H9 (cell line): Measurements from ENCODE around the gene RASAL1. TPM values are rescaled to one million over a fixed set of nuclear protein-coding genes. Genes with fewer than 3 reads are reported as not detected.

Source experiments
- DNase-seq: peaks from one replicate; pipeline ENCODE4 v3.0.0-alpha.2; 2017
- H2AFZ ChIP-seq: one replicate; pipeline ENCODE4 v1.6.1; 2013; ENCODE audit warnings: mild to moderate bottlenecking, low read length, control low read depth, moderate library complexity
- H2AK5ac ChIP-seq: 2 replicates; pipeline ENCODE4 v1.6.1; 2013; ENCODE audit warnings: low read length, control low read depth, mixed read lengths; ENCODE audit not compliant: insufficient read length
- H2BK120ac ChIP-seq: one replicate; pipeline ENCODE4 v1.6.1; 2013; ENCODE audit warnings: low read depth, mild to moderate bottlenecking, low read length, control low read depth, inconsistent platforms; ENCODE audit not compliant: poor library complexity, severe bottlenecking
- H2BK12ac ChIP-seq: 2 replicates; pipeline ENCODE4 v1.6.1; 2013; ENCODE audit warnings: low read length, control low read depth, mixed read lengths, low read depth; ENCODE audit not compliant: insufficient read length
- H2BK15ac ChIP-seq: 2 replicates; pipeline ENCODE4 v1.6.1; 2013; ENCODE audit warnings: low read depth, low read length, control low read depth
- H2BK20ac ChIP-seq: one replicate; pipeline ENCODE4 v1.6.1; 2013; ENCODE audit warnings: low read depth, mild to moderate bottlenecking, low read length, control low read depth, inconsistent platforms; ENCODE audit not compliant: poor library complexity, severe bottlenecking
- H2BK5ac ChIP-seq: 2 replicates; pipeline ENCODE4 v1.6.1; 2013; ENCODE audit warnings: low read length, control low read depth, mixed read lengths; ENCODE audit not compliant: insufficient read length
- H3K14ac ChIP-seq: 2 replicates; pipeline ENCODE4 v1.6.1; 2013; ENCODE audit warnings: low read length, control low read depth; ENCODE audit not compliant: insufficient read depth
- H3K18ac ChIP-seq: 2 replicates; pipeline ENCODE4 v1.6.1; 2013; ENCODE audit warnings: low read depth, mild to moderate bottlenecking, mixed read lengths, low read length, control low read depth; ENCODE audit not compliant: insufficient read length
- H3K23ac ChIP-seq: 2 replicates; pipeline ENCODE4 v1.6.1; 2013; ENCODE audit warnings: low read length, control low read depth, mixed read lengths, low read depth; ENCODE audit not compliant: insufficient read length
- H3K23me2 ChIP-seq: 2 replicates; pipeline ENCODE4 v1.6.1; 2013; ENCODE audit warnings: low read depth, mild to moderate bottlenecking, mixed read lengths, low read length, control low read depth; ENCODE audit not compliant: insufficient read length, poor library complexity, severe bottlenecking
- H3K27ac ChIP-seq: 2 replicates; pipeline ENCODE4 v1.5.1; 2013; ENCODE audit warnings: low read length, control low read depth, mixed read lengths, low read depth; ENCODE audit not compliant: insufficient read length
- H3K27me3 ChIP-seq: 2 replicates; pipeline ENCODE4 v1.6.1; 2013; ENCODE audit warnings: low read length, control low read depth, inconsistent platforms; ENCODE audit not compliant: insufficient read depth
- H3K4ac ChIP-seq: 2 replicates; pipeline ENCODE4 v1.6.1; 2013; ENCODE audit warnings: low read depth, mild to moderate bottlenecking, control low read depth, inconsistent platforms, low read length, moderate library complexity
- H3K4me1 ChIP-seq: 2 replicates; pipeline ENCODE4 v1.6.1; 2013; ENCODE audit warnings: low read length, control low read depth, inconsistent platforms; ENCODE audit not compliant: insufficient read depth
- H3K4me2 ChIP-seq: 2 replicates; pipeline ENCODE4 v1.6.1; 2013; ENCODE audit warnings: low read length, control low read depth, mixed read lengths; ENCODE audit not compliant: insufficient read length, insufficient read depth
- H3K56ac ChIP-seq: 2 replicates; pipeline ENCODE4 v1.6.1; 2013; ENCODE audit warnings: low read depth, mild to moderate bottlenecking, mixed read lengths, low read length, control low read depth; ENCODE audit not compliant: insufficient read length
- H3K79me1 ChIP-seq: 2 replicates; pipeline ENCODE4 v1.6.1; 2013; ENCODE audit warnings: low read depth, mild to moderate bottlenecking, moderate library complexity, low read length, control low read depth, inconsistent platforms; ENCODE audit not compliant: insufficient read depth, poor library complexity, severe bottlenecking
- H3K79me2 ChIP-seq: 2 replicates; pipeline ENCODE4 v1.6.1; 2013; ENCODE audit warnings: low read length, control low read depth, inconsistent platforms; ENCODE audit not compliant: insufficient read depth
- H3K9ac ChIP-seq: 2 replicates; pipeline ENCODE4 v1.6.1; 2013; ENCODE audit warnings: low read length, control low read depth, mixed read lengths; ENCODE audit not compliant: insufficient read length; ENCODE audit errors: extremely low read depth
- H3K9me3 ChIP-seq: one replicate; pipeline ENCODE4 v1.6.1; 2013; ENCODE audit warnings: low read depth, low read length, inconsistent platforms; ENCODE audit not compliant: control insufficient read depth
- H3T11ph ChIP-seq: one replicate; pipeline ENCODE4 v1.6.1; 2013; ENCODE audit warnings: mild to moderate bottlenecking, low read length, control low read depth, inconsistent platforms
- H4K20me1 ChIP-seq: one replicate; pipeline ENCODE4 v1.6.1; 2013; ENCODE audit not compliant: control insufficient read depth, insufficient read length, insufficient read depth
- H4K5ac ChIP-seq: 2 replicates; pipeline ENCODE4 v1.6.1; 2013; ENCODE audit warnings: low read depth, mild to moderate bottlenecking, mixed read lengths, low read length, control low read depth; ENCODE audit not compliant: insufficient read length
- H4K8ac ChIP-seq: replicated peaks from 2 replicates; pipeline ENCODE4 v1.6.1; 2013; ENCODE audit warnings: low read length, control low read depth, mixed read lengths, low read depth; ENCODE audit not compliant: insufficient read length
- H4K91ac ChIP-seq: 2 replicates; pipeline ENCODE4 v1.6.1; 2013; ENCODE audit warnings: low read depth, mild to moderate bottlenecking, moderate library complexity, mixed read lengths, low read length, control low read depth; ENCODE audit not compliant: insufficient read length
- H3K27ac Mint-ChIP-seq, 3 experiments: 2 replicates in 2 of 3; 3 replicates in 1 of 3; pipeline ENCODE4 v1.8.0; 2020 to 2021; ENCODE audit warnings: mixed read lengths in 3 of 3, mild to moderate bottlenecking in 1 of 3, moderate library complexity in 1 of 3
- H3K27me3 Mint-ChIP-seq: 2 replicates; pipeline ENCODE4 v1.8.0; 2021; ENCODE audit warnings: low read depth, mild to moderate bottlenecking, moderate library complexity, mixed read lengths
- H3K36me3 Mint-ChIP-seq, 3 experiments: 2 replicates in 2 of 3; 3 replicates in 1 of 3; pipeline ENCODE4 v1.8.0; 2020 to 2021; ENCODE audit warnings: low read depth in 3 of 3, mixed read lengths in 3 of 3; ENCODE audit not compliant: insufficient read depth in 1 of 3
- H3K4me1 Mint-ChIP-seq, 2 experiments: 2 replicates each; pipeline ENCODE4 v1.8.0; 2020; ENCODE audit warnings: mixed read lengths in 2 of 2
- H3K4me3 Mint-ChIP-seq, 2 experiments: 2 replicates in 1 of 2; 3 replicates in 1 of 2; pipeline ENCODE4 v1.8.0; 2020 to 2021; ENCODE audit warnings: mild to moderate bottlenecking in 2 of 2, mixed read lengths in 2 of 2, moderate library complexity in 1 of 2
- H3K9me3 Mint-ChIP-seq, 2 experiments: 2 replicates in 1 of 2; 3 replicates in 1 of 2; pipeline ENCODE4 v1.8.0; 2020; ENCODE audit warnings: mild to moderate bottlenecking in 2 of 2, mixed read lengths in 2 of 2, moderate library complexity in 1 of 2
- CTCF ChIP-seq: fragments of 200-600 bp; sonication (generic); conservative IDR thresholded peaks from 3 replicates; pipeline ENCODE4 v1.8.0; 2021; ENCODE audit warnings: antibody characterized with exemption, mild to moderate bottlenecking
- WGBS: extraction: QIAGEN DNeasy Blood & Tissue Kit; methylation state at CpG from one replicate; pipeline ENCODE4 v1.1.7; 2013; ENCODE audit warnings: missing lambda C conversion rate, low lambda C conversion rate, mixed read lengths; ENCODE audit not compliant: insufficient read length; ENCODE audit errors: extremely low coverage; 5-methylcytosine and 5-hydroxymethylcytosine counted together
- total RNA-seq: library from RNA; stranded (reverse); gene quantifications from 2 replicates; pipeline ENCODE4 v1.2.1, GENCODE V29; 2021

Gene RASAL1
- total RNA-seq, 1 experiment from 2014 or later = 2.3 TPM

- no peaks in the 10 kb centered on the region for H3K23me2 ChIP-seq
- H3K4me1 Mint-ChIP-seq = peaks cover 2 to 11% of the 10 kb centered on the region in 2 experiments; a peak in 3 of 4 replicates
- H3K23ac ChIP-seq = no peak overlapping the region
- no peak overlapping the region for H2AFZ ChIP-seq
- H2BK120ac ChIP-seq = no peak overlapping the region
- H3K9ac ChIP-seq = no peak overlapping the region
- H3K9me3 ChIP-seq = no peaks in the 10 kb centered on the region
- H3K4me1 ChIP-seq = no peaks in the 10 kb centered on the region
- peaks cover 6% of the 10 kb centered on the region for H3K27me3 Mint-ChIP-seq
- H3K27ac ChIP-seq = no peak overlapping the region
- peak overlapping the region in 1 of 3 experiments; percentile 85; a peak in 1 of 7 replicates for H3K27ac Mint-ChIP-seq
- H3K4me2 ChIP-seq = no peak overlapping the region
- no peak overlapping the region for H3K4ac ChIP-seq
- no peak overlapping the region for H2AK5ac ChIP-seq
- no peaks in the 10 kb centered on the region for H3K9me3 Mint-ChIP-seq
- no peak overlapping the region for H3K14ac ChIP-seq
- no peak overlapping the region for H3K56ac ChIP-seq
- H3T11ph ChIP-seq = no peak overlapping the region
- H4K91ac ChIP-seq = no peak overlapping the region
- H2BK5ac ChIP-seq = no peak overlapping the region
- no peak for TF ChIP-seq CTCF
- no peak overlapping the region for H2BK12ac ChIP-seq
- no peaks in the 10 kb centered on the region for H3K36me3 Mint-ChIP-seq
- no peaks in the 10 kb centered on the region; the same call in 1 of the 2 replicates for H3K27me3 ChIP-seq
- no peaks in the 10 kb centered on the region for H4K20me1 ChIP-seq
- no peak overlapping the region for H2BK20ac ChIP-seq
- H4K5ac ChIP-seq = no peak overlapping the region
- H3K79me1 ChIP-seq = no peaks in the 10 kb centered on the region
- no peak overlapping the region for H2BK15ac ChIP-seq
- DNase-seq = no peak
- WGBS = no CpG with 5 or more reads among the region's 7 CpGs
- H3K18ac ChIP-seq = no peak overlapping the region
- H4K8ac ChIP-seq = no peak overlapping the region
- no peaks in the 10 kb centered on the region for H3K79me2 ChIP-seq
- H3K4me3 Mint-ChIP-seq = no peak overlapping the region
Observed at GRCh38 chr12:113109872-113110599, 25.5 kb downstream of the RASAL1 start.
